ENCODE results near the gene RAB25.
A peak's percentile ranks its signal among the peaks of the same experiment; 100 is the strongest.

Gene RAB25

GRCh38 chr1:156089704-156090103 is 28.7 kb downstream of the RAB25 start:
- Histone ChIP-seq H3K4me2 (ENCODE audit: low read depth, low read length, poor library complexity, severe bottlenecking) (no peak overlapping the region), H3K79me2 (ENCODE audit: insufficient read depth, low read length) (no peaks in the 10 kb centered on the region), H3K9me3 (ENCODE audit: insufficient read depth, low read length) (no peaks in the 10 kb centered on the region), H3K4me3 (ENCODE audit: insufficient read depth, low read length, poor library complexity, severe bottlenecking) (no peak overlapping the region), H3K27ac (ENCODE audit: low read depth, low read length) (no peak overlapping the region), H3F3A (ENCODE audit: insufficient read depth) (no peaks in the 10 kb centered on the region), H3K9ac (ENCODE audit: low read length) (no peak overlapping the region), H3K36me3 (ENCODE audit: low read length) (no peaks in the 10 kb centered on the region), H4K20me1 (ENCODE audit: low read depth, low read length) (no peaks in the 10 kb centered on the region), H3K9me2 (replicated peaks; ENCODE audit: insufficient read depth, low read length) (no peaks in the 10 kb centered on the region), H2AFZ (ENCODE audit: low read depth, low read length, severe bottlenecking) (no peak overlapping the region), H3K27me3 (ENCODE audit: low read length) (no peaks in the 10 kb centered on the region)
- TF ChIP-seq CTCF (IDR thresholded peaks at IDR 0.05; ENCODE audit: insufficient read depth, low read length, poor library complexity, severe bottlenecking) (no peak), EZH2phosphoT487 (conservative IDR thresholded peaks at IDR 0.05; ENCODE audit: low read length) (no peak)

- no peak overlapping the region for H3K27ac ChIP-seq (ENCODE audit: low read depth, low read length)
- H3K27me3 ChIP-seq (ENCODE audit: low read length), result no peaks in the 10 kb centered on the region
- no peak for TF ChIP-seq EZH2phosphoT487 (conservative IDR thresholded peaks at IDR 0.05; ENCODE audit: low read length)
- TF ChIP-seq CTCF (IDR thresholded peaks at IDR 0.05; ENCODE audit: insufficient read depth, low read length, poor library complexity, severe bottlenecking), result no peak
- no peaks in the 10 kb centered on the region for H3K9me2 ChIP-seq (replicated peaks; ENCODE audit: insufficient read depth, low read length)
- no peaks in the 10 kb centered on the region for H4K20me1 ChIP-seq (ENCODE audit: low read depth, low read length)
- no peaks in the 10 kb centered on the region for H3K79me2 ChIP-seq (ENCODE audit: insufficient read depth, low read length)
- H3K4me3 ChIP-seq (ENCODE audit: insufficient read depth, low read length, poor library complexity, severe bottlenecking), result no peak overlapping the region
- H3K4me2 ChIP-seq (ENCODE audit: low read depth, low read length, poor library complexity, severe bottlenecking), result no peak overlapping the region
- no peaks in the 10 kb centered on the region for H3K9me3 ChIP-seq (ENCODE audit: insufficient read depth, low read length)
- H3F3A ChIP-seq (ENCODE audit: insufficient read depth), result no peaks in the 10 kb centered on the region
- H3K36me3 ChIP-seq (ENCODE audit: low read length), result no peaks in the 10 kb centered on the region
- H3K9ac ChIP-seq (ENCODE audit: low read length), result no peak overlapping the region
- H2AFZ ChIP-seq (ENCODE audit: low read depth, low read length, severe bottlenecking), result no peak overlapping the region
Observed at GRCh38 chr1:156090138-156090839, 29.3 kb downstream of the RAB25 start.

- no peaks in the 10 kb centered on the region for H3F3A ChIP-seq (ENCODE audit: insufficient read depth)
- no peak overlapping the region for H3K4me2 ChIP-seq (ENCODE audit: low read depth, low read length, poor library complexity, severe bottlenecking)
- H3K27me3 ChIP-seq (ENCODE audit: low read length), result no peaks in the 10 kb centered on the region
- no peaks in the 10 kb centered on the region for H3K79me2 ChIP-seq (ENCODE audit: insufficient read depth, low read length)
- no peaks in the 10 kb centered on the region for H3K9me3 ChIP-seq (ENCODE audit: insufficient read depth, low read length)
- TF ChIP-seq EZH2phosphoT487 (conservative IDR thresholded peaks at IDR 0.05; ENCODE audit: low read length), result no peak
- TF ChIP-seq CTCF (IDR thresholded peaks at IDR 0.05; ENCODE audit: insufficient read depth, low read length, poor library complexity, severe bottlenecking), result peak; percentile 57
- H3K9ac ChIP-seq (ENCODE audit: low read length), result no peak overlapping the region
- no peak overlapping the region for H2AFZ ChIP-seq (ENCODE audit: low read depth, low read length, severe bottlenecking)
- H3K4me3 ChIP-seq (ENCODE audit: insufficient read depth, low read length, poor library complexity, severe bottlenecking), result no peak overlapping the region
- H3K36me3 ChIP-seq (ENCODE audit: low read length), result no peaks in the 10 kb centered on the region
- no peak overlapping the region for H3K27ac ChIP-seq (ENCODE audit: low read depth, low read length)
- no peaks in the 10 kb centered on the region for H4K20me1 ChIP-seq (ENCODE audit: low read depth, low read length)
- no peaks in the 10 kb centered on the region for H3K9me2 ChIP-seq (replicated peaks; ENCODE audit: insufficient read depth, low read length)
Observed at GRCh38 chr1:156090840-156091188, 29.9 kb downstream of the RAB25 start.
